ENCODE results near the gene CNNM3. TPM values are rescaled to one million over a fixed set of nuclear protein-coding genes. Genes with fewer than 3 reads are reported as not detected.
"Not testable (repeated sequence)": the region's sequence is repeated elsewhere in the genome, so short reads cannot be mapped to it uniquely, and the experiment has no call there.

CNNM3 gene
- total RNA-seq, 2 donors from 2014 or later = 29.7 to 29.8 TPM

DNA sequence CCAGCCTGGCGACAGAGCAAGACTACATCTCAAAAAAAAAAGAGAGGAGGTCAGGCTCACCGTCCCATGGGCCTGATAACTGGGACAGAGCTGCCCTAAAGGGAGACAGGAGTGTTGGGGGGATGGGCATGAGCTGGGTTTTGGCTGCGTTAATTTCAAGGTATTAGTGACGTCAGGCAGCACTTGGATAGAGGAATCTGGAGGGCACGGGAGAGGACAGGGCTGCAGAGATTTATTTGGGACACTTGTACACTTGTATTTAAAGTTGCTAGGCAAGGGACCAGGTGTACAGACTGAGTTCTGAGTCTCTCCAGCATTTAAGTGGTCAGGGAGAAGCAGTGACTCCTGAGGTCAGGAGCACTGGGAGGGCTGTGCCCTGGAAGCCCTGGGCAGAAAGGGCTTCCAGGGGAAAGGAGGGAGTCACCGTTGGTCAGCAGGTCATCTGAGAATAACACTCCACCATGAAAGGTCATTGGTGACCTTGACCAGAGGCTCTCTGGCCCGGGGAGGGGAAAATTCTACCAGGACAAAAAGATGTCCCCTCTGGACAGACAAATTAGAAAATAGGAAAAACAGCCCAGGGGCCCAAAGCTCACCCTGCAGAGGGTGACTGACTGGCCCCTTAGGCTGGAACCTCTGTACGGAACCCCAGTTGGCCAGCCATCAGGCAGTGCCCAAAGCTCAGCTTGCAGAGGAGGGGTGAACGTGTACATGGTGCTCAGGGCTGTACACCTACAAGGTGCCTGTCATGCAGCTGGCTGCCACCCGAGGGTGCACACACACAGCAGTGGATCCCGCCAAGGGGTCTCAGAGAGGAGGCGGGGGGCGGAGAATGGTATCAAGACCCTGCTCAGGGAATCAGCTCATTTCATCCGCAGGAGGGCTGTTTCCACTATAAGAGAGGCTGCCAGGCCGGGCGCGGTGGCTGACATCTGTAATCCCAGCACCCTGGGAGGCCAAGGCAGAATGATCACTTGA lies 23.0 kb upstream of the CNNM3 start:
- H3K27me3 ChIP-seq (replicated peaks; ENCODE audit: insufficient read depth) = no peaks in the 10 kb centered on the region
- no peaks in the 10 kb centered on the region for H3K36me3 ChIP-seq
- no peak for DNase-seq (ENCODE audit: low spot score)
- no peak overlapping the region for H3K27ac ChIP-seq
- intact Hi-C loops (cut with DNase I) = no loop called here
- TF ChIP-seq, protein P1, sequence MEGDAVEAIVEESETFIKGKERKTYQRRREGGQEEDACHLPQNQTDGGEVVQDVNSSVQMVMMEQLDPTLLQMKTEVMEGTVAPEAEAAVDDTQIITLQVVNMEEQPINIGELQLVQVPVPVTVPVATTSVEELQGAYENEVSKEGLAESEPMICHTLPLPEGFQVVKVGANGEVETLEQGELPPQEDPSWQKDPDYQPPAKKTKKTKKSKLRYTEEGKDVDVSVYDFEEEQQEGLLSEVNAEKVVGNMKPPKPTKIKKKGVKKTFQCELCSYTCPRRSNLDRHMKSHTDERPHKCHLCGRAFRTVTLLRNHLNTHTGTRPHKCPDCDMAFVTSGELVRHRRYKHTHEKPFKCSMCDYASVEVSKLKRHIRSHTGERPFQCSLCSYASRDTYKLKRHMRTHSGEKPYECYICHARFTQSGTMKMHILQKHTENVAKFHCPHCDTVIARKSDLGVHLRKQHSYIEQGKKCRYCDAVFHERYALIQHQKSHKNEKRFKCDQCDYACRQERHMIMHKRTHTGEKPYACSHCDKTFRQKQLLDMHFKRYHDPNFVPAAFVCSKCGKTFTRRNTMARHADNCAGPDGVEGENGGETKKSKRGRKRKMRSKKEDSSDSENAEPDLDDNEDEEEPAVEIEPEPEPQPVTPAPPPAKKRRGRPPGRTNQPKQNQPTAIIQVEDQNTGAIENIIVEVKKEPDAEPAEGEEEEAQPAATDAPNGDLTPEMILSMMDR (IDR thresholded peaks at IDR 0.05) = no peak
- TF ChIP-seq POLR2AphosphoS5 (IDR thresholded peaks at IDR 0.05) (no peak), POLR2A (IDR thresholded peaks at IDR 0.05) (no peak)
- H3K4me1 ChIP-seq (replicated peaks) = no peaks in the 10 kb centered on the region
- 86% methylated on average over 12 of the region's 17 CpGs for WGBS
- no peak overlapping the region for H3K4me3 ChIP-seq
- H3K9me3 ChIP-seq = no peaks in the 10 kb centered on the region

DNA sequence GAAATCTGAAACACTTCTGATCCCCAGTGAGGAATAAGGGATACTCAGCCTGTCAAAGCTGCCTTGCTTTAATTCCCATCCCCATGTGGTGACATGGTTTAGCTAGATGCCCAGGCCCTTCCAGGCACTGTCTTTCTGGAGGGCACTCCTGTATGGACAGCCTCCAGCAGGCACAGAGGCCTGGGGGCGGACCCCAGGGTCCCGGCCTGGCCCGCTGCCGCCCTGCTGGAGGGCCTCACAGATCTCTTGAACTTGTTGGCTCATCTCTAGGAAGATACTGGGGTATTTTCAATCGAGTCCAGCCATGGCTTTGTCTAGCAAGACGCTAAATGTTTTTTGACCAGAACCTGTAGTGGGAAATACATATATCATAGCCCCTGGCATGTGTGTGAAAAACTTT lies 21.0 kb upstream of the CNNM3 start:
- no peaks in the 10 kb centered on the region for H3K27me3 ChIP-seq (replicated peaks; ENCODE audit: insufficient read depth)
- no peak for DNase-seq (ENCODE audit: low spot score)
- H3K4me3 ChIP-seq = no peak overlapping the region
- no peak overlapping the region for H3K27ac ChIP-seq
- TF ChIP-seq POLR2A (IDR thresholded peaks at IDR 0.05) (no peak), POLR2AphosphoS5 (IDR thresholded peaks at IDR 0.05) (no peak)
- TF ChIP-seq, protein P1 (IDR thresholded peaks at IDR 0.05) = no peak
- 100% methylated on average over 6 of the region's 6 CpGs for WGBS
- H3K4me1 ChIP-seq (replicated peaks) = no peaks in the 10 kb centered on the region
- intact Hi-C loops (cut with DNase I) = loop anchor here (5.0 kb wide), 1 partner anchor 253 kb away; no protein-coding TSS in a partner anchor
- H3K36me3 ChIP-seq = no peaks in the 10 kb centered on the region
- no peaks in the 10 kb centered on the region for H3K9me3 ChIP-seq

DNA sequence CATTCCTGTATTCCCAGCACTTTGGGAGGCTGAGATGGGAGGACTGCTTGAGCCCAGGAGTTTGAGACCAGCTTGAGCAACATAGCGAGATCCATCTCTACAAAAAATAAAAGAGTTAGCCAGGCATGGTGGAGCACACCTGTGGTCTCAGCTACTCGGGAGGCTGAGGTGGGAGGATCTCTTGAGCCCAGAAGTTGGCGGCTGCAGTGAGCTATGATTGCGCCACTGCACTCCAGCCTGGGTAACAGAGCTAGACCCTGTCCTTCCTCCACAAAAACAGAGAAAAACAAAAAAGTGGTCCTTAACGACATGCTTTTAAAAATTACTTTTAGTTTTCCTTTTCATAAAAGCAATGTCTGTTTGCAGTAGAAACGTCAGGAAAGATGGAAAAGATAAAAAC lies 19.6 kb upstream of the CNNM3 start:
- H3K36me3 ChIP-seq; H3K4me1 ChIP-seq (replicated peaks); H3K9me3 ChIP-seq; H3K27ac ChIP-seq; H3K27me3 ChIP-seq (replicated peaks; ENCODE audit: insufficient read depth); H3K4me3 ChIP-seq; DNase-seq (ENCODE audit: low spot score): not testable (repeated sequence)
- intact Hi-C loops (cut with DNase I) = loop anchor here (5.0 kb wide), 1 partner anchor 254 kb away; no protein-coding TSS in a partner anchor
- 89% methylated on average over 6 of the region's 6 CpGs for WGBS

DNA sequence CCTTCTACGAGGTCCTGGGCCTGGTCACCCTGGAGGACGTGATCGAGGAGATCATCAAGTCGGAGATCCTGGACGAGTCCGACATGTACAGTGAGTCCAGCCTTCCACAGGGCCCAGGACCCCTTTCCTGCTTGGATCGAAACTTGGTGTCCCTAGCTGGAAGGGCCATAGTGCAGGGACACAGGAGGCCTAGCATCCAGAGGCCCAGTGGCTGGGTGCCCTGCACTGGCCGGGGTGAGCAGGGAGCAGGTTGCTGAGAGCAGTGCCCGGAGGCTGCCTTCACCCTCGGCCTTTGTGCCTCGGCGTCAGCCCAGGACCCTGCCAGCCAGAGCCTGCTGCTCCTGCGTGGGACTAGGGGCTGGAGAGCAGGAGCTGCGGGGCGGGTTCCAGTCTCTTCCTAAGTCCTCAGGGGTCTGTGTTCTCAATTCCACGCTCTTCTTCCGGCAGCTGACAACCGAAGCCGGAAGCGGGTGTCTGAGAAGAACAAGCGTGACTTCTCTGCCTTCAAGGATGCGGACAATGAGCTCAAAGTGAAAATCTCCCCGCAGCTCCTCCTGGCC lies 18.9 kb upstream of the CNNM3 start:
- TF ChIP-seq POLR2AphosphoS5 (IDR thresholded peaks at IDR 0.05) = no peak
- TF ChIP-seq POLR2A (IDR thresholded peaks at IDR 0.05) = no peak
- TF ChIP-seq, protein P1 (IDR thresholded peaks at IDR 0.05) = no peak
- 92% methylated on average over 23 of the region's 23 CpGs for WGBS

DNA sequence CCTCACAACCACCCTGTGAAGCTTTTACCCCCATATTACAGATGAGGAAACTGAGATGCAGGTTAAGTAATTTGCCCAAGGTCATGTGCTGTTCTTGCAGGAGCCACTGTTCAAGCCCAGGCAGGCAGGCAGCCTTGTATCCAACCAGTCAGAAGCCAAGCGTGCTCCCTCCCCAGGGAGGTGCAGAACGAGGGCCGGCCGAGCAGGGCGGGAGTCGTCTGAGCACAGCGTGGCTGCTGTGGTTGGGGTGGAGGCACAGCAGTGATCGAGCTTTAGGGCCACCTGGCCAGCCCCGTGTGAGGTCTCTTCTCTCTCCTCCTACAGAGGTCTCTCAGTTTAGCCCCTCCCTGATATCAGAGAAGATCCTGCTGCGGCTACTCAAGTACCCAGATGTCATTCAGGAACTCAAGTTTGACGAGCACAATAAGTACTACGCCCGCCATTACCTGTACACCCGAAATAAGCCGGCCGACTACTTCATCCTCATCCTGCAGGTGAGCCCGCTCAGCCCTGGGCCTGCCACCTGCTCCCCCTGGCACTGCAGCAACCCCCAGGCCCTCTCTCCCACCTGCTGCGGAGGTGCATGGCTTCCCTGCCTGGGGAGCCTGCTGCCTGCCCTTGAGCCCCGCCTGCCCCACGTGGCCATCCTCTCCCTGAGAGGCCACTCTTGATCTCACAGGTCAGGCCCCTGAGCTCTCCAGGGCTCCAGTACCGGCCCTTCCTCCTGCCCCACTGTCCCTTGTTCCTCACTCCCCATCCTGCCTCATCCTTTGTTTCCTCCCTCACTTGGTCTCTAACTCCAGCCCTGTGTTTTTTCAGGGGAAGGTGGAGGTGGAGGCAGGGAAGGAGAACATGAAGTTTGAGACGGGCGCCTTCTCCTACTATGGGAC lies 17.1 kb upstream of the CNNM3 start:
- TF ChIP-seq POLR2AphosphoS5 (IDR thresholded peaks at IDR 0.05) (no peak), POLR2A (IDR thresholded peaks at IDR 0.05) (no peak)
- TF ChIP-seq, protein P1 (IDR thresholded peaks at IDR 0.05) = no peak
- 85% methylated on average over 23 of the region's 23 CpGs for WGBS
- Histone ChIP-seq H3K4me3 (no peak overlapping the region), H3K9me3 (no peaks in the 10 kb centered on the region), H3K4me1 (replicated peaks) (no peaks in the 10 kb centered on the region), H3K36me3 (no peaks in the 10 kb centered on the region), H3K27me3 (replicated peaks; ENCODE audit: insufficient read depth) (no peaks in the 10 kb centered on the region), H3K27ac (no peak overlapping the region)
- DNase-seq (ENCODE audit: low spot score) = no peak
- intact Hi-C loops (cut with DNase I) = loop anchor here (5.0 kb wide), 1 partner anchor 257 kb away; no protein-coding TSS in a partner anchor

More for the DNA sequence above, 18.9 kb upstream of the CNNM3 start:
- Histone ChIP-seq H3K4me3 (no peak overlapping the region), H3K27ac (no peak overlapping the region), H3K9me3 (no peaks in the 10 kb centered on the region), H3K36me3 (no peaks in the 10 kb centered on the region), H3K27me3 (replicated peaks; ENCODE audit: insufficient read depth) (no peaks in the 10 kb centered on the region), H3K4me1 (replicated peaks) (no peaks in the 10 kb centered on the region)
- intact Hi-C loops (cut with DNase I) = loop anchor here (5.0 kb wide), 1 partner anchor 255 kb away; no protein-coding TSS in a partner anchor
- no peak for DNase-seq (ENCODE audit: low spot score)

Measured in prostate gland (tissue), 2 donors.